Stimulated activated CD4-positive, alpha-beta T cell treated with anti-CD3 and anti-CD28 coated beads, Interleukin-1b, Interleukin-23, amount 100 ng/mL, for 1 hour (primary cell): ENCODE data around the gene SYT3.

ENCODE experiments used
- DNase-seq, 2 donors: peaks; one replicate each; pipeline ENCODE4 v3.0.0-alpha.2; 2020; ENCODE audit warnings: low read depth in 2 of 2

SYT3 gene, protein sequence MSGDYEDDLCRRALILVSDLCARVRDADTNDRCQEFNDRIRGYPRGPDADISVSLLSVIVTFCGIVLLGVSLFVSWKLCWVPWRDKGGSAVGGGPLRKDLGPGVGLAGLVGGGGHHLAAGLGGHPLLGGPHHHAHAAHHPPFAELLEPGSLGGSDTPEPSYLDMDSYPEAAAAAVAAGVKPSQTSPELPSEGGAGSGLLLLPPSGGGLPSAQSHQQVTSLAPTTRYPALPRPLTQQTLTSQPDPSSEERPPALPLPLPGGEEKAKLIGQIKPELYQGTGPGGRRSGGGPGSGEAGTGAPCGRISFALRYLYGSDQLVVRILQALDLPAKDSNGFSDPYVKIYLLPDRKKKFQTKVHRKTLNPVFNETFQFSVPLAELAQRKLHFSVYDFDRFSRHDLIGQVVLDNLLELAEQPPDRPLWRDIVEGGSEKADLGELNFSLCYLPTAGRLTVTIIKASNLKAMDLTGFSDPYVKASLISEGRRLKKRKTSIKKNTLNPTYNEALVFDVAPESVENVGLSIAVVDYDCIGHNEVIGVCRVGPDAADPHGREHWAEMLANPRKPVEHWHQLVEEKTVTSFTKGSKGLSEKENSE

DNA sequence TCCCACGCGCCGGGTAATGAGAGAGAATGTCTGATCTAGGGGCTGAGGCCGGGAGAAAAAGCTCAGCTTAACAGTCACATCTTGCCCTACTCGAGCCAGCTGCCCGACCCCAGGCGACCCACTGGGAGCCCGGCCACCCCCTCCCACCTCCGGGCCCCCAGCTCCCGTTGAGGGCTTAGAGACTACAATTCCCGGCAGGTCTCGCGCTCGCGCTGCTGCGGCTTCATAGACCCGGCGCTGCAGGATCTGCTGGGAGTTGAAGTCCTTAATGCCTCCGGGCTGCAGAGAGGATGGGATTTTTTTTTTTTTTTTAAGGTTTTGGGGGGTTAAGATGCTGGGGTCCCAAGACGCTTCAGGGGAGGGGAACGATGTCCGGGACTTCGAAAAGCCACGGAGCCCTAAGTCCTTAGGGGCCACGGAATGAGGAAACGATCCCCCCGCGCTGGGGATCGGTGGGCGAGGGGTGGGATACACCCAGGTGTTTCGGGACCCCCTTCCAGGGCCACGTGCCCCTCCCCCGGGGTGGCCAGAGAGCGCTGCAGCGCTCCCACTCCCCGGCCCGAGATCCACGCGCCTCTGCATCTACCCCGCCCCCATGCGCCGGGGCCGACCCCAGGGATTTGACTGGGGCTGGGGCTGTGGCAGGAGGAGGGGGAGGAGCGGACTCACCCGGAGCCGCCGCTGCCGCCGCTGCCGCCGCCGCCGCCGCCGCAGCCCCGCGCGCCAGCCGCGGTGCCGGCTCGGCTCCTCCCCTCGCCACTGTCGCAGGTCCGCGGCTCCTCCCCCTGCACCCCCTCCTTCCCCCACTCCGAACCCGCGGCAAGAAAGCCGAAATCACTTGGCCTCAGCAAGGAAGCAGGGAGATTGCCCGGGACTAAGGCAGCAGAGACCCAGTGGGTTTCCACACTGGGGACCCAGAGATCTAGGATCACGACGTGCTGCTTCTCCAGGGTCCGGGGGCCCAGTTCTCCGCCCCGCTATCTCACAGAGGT is at the start of gene SYT3:
Gene SYT3, minus strand, starts transcription at position 761 of the 992 bp plus-strand sequence. CDS start 2,470 bp downstream, outside the sequence.
- DNase-seq = no peak

DNA sequence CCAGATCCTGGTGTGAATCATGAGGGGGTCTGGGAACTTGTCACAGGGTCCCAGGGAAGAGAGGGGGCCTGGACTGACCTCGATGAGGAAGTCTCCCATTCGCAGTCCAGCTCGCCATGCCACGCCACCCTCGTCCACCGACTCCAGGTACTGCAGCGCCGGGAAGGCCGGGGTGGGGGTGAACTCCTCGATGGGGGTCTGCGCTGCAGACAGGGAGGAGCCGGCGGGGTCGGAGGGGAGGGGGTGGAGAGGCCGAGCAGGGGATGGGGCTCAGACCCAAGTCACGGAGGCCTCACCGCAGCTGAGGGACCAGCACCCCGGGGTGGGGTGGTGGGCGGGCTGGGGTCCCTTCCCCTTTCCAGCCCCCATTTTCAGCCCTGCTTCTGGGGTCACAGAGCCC is 49.1 kb upstream of the SYT3 start:
- no peak for DNase-seq

DNA sequence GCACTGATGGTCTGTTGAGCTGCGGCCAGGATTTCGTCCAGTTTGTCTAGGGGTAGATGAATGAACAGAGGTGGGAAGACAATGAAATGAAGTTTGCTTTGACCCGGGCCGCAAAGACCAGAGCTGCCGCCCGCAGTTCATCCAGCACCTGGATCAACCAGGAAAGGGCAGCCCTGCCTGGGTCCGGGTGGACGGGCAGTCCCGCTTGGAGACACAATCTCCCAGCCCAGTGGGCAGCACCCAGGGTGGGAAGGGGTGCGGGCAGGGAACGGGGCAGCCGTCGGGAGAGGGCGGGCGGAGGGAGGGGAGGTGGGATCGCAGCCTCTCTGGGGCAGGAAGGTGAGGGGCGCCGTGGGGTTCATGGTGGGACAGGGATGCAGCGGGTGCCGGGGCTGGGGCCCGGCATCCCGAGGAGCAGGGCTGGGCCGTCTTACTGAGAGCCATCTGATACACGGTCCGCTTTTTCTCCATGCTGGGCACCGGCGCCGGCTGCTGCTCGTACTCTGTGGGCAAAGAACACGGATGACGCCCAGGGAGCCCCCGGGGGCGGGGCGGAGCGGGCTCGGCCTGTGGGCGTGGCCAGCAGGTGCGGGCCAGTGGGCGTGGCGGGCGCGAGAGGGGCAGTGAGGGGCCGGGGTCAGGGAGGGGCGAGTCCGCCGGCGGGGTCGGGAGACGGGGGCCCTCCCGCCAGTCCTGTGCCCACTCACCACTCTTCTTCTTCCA is 46.8 kb upstream of the SYT3 start:
- no peak for DNase-seq

DNA sequence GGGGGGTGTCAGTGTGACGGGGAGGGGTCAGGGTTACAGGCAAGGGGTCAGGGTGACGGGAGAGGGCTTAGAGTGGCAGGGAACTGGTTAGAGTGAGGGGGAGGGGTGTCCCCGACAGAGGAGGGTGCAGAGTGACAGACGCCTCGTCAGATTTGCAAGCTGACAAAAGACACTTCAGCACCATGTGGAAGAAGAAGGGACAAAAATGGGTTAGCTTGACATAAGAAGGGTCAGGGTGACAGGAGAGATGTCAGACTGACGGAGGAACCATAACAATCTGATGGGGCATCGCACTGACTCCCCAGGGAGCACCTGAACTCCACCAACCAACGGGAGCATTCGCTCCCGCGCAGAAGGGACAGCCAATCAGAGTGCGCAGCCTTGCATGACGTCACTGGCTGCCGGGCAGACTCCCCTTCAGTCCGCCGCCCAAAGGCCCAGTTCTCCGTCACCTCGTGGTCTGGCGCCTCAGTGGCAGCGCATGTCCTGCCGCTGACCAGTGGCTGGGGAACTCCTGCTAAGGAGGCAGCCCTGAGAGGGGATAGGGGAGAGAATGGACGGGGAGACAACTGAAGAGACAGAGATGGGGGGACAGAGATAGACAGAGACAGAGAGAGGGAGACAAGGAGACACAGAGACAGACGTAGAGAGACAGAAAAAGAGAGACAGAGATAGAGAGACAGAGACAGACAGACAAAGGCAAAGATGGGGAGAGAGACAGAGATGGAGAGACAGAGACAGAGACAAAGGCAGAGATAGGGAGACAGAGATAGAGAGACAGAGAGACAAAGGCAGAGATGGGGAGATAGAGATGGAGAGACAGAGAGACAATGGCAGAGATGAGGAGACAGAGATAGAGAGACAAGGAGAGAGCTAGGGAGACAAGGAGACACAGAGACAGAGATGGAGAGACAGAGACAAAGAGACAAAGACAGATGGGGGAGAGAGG is 39.8 kb upstream of the SYT3 start:
- peak; percentile 23 to 58 for DNase-seq

DNA sequence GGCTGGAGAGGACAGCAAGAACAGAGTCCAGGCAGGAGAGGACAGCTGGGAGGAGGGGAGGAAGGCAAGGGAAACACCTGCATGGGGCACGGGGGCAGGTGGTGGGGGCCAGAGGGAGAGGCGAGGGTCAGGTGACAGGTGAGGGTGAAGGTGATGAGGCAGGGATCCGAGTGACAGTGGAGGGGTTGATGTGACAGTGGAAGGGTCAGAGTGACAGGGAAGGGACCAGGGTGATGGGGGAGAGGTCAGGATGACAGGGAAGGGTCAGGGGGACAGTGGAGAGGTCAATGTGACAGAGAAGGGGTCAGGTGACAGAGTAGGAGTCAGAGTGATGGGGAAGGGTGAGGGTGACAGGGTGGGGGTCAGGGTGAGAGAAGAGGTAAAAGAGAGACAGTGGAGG is 38.6 kb upstream of the SYT3 start:
- DNase-seq = no peak

DNA sequence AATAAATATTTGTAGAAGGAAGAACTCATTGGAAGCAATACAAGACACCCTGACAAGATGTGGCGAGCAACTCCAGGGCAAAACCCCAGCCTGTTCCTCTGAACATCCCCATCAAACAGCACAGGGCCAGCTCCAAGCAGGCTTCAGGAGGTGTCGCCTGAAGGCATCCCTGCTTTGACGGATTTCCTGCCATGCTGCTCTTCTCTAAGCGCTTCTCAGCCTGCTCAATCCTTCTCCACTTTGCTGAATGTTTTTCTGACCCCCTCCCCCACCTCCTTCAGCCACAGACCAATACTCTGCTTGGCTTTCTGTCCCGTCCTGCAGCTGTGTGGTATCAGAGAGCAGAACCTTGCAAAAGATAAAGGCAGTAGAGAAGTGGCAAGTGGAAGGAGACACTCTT is 38.0 kb upstream of the SYT3 start:
- no peak for DNase-seq

DNA sequence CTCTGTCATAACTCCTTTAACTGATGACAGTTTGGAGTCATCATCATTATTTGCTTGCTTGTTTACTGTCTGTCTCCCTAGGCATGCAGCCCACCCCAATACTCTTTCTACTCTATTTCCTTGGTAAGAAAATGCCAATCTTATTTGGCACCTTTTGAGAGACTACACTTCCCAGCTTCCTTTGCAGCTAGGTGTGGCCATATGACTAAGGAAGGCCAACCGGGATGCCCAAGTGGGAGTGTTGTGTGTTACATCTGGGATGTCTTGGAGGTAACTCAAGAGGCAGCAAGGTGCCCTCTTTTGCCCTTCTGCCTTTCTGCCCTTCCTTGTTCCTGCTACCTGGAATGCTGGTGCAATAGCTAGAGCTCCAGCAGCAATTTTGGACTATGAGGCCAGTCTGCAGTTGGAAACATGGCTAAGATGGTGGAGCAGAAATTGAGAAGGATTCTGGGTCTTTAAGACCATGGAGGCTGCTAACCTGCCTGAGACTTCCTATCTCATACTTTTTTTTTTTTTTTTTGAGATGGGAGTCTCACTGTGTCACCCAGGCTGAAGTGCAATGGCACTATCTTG is 37.0 kb upstream of the SYT3 start:
- DNase-seq = no peak

DNA sequence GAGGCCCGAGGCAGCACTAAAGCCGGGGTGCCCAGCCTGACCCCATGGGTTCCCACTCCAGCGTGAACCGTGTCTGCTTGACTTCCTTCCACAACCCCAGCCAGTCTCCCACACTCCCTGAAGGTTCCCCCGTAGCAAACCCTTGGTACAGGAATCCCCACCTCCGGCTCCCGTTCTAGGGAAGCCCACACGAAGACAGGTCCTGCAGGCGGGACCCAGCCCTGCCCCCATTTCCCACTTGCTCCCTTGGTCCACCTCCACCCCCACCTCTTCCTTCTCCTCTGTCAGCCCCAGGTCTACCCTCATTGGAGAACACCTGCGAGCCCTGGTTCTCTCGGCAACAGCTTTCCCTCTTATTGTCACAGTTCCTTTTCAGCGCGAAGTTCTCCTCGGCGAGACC is 33.4 kb upstream of the SYT3 start:
- no peak for DNase-seq

DNA sequence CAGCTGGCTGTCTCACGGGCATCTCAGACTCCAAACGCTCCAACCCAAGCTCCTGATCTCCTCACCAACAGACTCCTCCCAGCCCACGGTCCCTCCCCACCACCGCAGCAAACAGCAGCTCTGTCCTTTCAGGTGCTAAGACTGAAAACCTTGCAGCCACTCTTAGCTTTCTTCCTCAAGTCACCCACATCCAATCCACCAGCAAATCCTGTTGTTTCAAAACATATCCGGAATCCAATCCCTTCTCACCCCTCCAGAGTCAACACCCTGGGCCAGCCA is 30.4 kb upstream of the SYT3 start:
- no peak for DNase-seq

DNA sequence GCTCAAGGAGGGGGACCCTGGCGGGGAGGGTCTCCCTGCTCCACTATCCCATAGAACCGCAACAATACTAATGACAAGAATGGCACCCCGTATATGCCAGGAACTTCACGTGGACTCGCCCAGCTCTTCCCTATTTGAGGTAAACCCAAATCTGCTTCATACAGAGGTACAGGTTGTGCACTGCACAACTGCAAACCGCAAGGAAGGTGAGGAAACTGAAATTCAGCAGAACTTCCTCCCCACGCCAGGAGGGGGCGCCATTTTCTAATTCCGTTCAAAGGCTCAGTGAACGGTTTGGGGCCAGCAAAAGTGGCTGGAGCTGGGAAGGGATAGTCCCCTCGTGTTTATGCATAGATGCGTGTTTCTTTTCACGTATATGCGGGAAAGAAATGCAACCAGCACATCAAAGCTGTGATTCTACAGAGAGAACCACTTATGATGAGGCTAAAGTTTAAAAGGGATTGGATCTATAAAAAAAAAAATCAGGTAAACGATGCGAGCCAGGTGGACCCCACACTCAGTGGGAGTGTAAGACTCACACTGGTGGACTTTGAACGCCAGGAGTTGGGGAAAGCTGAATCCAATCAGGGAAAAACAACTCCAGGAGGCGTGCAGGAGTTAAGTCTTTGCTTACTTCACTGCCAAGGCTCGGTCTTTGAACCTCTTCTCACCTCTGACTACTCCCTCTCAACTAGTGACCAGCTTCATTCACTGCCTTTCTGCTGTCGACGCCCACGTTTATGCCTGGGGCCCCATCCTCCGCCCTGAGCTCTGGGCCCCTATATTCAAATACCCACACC is 29.8 kb upstream of the SYT3 start:
- peak in 1 of 2 donors; percentile 21 for DNase-seq

DNA sequence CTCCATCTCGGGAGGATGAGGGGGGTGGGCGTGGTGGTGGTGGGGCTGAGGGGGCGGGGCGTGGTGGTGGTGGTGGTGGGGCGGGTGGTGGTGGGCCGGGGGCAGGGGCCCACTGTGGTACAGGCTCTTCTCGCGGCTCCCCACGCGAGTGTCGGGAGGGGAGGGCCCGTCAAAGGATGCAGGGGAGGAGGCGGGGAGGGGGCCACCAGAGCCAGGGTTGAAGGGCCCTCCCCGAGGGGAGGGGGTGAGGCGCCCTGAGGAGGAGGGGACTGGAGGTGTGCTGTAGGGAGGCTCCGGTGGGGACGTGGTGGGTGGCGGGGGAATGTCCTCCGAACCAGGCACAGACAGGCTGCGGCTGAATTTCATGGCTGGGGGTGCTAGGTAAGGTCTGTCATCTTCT is 29.2 kb upstream of the SYT3 start:
- no peak for DNase-seq

DNA sequence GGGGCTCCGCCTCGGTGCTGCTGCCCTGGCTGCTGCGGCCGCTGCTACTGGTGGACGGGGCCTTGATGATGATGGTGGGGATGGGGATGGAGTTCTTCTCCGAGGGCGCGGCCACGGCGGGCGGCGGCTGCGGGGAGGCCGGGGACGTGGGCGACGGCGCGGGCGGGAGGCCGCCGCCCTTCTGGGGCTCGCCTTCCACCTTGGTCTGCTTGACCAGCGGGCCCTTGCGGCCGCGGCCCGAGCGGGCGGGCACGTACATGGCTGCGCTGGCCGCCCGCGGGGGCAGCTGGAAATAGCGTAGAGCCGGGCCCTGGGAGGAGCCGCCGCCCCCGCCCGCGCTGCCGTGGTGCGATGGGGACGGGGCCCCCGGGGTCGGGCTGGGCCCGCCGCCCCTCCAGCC is 28.7 kb upstream of the SYT3 start:
- no peak for DNase-seq

DNA sequence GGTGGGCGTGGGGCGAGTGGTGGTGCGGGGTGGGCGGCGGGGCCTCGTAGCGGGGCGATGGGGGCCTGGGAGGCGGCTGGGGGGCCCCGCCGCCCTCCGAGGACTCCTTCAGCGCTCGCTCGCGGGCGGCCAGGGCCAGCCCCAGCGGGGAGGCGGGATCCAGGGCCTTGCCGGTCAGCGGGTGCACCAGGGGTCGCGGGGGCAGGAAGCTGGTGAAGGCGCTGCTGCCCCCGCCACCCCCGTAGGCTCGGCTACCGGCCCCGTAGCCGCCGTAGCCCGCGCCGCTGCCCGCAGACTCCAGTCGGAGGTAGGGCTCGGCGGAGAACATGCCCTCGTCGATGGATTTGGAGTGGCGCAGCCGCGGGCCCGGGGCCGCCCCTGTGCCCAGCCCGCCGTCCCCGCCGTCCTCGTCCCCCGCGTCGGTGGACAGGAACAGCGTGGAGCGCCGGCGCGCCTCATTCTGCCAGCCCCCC is 28.1 kb upstream of the SYT3 start:
- no peak for DNase-seq

DNA sequence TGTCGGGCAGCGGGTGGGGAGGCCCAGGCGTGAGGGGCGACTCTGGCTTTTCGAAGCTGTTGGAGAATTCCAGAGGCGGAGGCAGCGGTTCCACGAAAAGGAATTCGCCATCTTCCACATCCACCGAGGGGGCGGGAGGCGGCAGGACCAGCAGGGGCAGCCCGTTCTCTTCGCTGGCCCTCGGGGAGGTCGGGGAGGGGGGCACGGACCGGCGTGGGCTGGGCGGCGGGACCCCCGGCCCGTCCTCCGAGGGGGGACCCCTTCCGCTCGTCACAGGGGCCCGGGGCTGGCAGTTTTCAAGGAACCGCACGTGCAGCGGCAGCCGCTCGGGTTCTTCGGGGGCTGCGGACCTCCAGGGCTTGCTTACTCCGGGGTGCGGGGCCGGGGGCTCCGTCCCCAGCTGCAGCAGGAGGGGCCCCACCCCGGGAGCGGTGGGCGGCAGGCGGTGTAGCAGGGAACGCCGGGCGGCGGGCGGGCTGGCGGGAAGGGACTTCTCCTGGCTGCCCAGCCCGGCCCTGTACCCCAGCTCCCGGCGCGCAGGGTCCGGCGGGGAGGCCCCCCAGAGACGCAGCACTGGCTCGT is 27.6 kb upstream of the SYT3 start:
- no peak for DNase-seq

DNA sequence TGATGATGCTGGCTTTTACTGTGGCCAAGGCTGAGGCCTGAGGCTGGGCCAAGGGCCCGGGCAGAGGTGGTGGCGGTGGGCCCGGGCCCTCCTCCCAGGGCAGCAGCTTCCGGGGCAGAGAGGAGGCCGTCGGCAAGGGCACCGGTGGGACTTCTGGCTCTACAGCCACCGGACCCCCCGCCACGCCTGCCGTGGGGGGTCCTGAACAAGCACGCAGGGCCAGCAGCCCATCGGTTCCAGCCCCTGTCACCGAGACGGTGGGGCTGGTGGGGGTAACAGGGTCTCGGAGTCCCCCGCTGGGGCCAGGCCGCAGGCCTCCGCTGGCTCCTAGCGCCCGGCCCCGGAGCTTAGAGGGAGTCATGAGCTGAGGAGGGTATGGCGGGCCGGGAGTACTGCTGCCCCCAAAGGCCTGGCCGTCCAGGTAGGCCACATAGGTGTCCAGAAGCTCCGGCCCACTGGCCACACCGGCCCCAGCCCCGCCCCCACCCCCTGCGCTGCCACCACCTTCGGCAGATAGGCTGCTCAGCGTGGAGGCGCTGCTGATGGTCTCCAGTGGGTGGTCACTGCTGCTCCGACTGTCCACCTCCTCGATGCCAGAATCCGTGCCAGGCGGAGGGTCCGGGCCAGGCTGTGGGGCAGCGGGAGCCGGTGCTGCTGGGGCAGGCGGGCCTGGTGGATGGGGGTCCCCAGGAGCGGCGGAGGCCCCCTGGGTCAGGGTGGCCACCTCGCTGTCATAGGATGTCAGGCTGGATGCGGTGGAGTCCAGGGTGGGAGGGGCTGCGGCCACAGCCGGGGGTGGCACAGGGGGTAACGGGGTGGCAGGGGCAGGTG is 26.9 kb upstream of the SYT3 start:
- no peak for DNase-seq

DNA sequence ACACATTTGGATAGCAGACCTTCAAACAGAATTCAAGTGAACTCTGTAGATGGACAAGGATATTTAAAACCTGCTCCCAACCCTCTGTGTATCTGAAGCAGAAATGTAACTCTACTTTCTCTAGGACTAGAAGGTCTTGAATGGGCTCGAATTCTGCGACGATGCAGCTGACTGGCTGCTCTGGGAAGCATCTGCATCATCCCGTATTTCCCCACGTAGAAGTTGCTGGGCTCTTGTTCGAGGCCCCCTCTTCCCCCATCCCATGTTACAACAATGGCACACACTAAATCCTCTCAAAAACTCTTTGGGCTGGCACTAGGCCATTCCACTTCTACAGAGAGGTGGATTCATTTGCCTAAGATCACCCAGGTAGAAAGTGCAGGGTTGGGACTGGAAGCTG is 24.5 kb upstream of the SYT3 start:
- no peak for DNase-seq

DNA sequence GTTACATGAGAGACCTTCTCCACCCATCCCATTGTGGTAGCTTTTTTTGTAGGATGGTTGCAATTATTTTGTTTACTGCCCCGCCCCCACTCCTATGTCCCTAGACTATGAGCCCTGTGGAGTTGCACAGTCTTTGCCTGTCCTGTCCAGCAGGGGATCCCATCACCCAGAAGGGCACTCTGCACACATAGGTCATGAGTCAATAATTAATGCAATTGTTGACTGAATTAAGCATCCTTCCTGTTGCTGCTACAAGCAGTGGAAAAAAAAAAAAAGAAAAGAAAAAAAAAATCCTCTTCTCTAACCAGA is 23.8 kb upstream of the SYT3 start:
- no peak for DNase-seq
